Stimulated activated naive CD8-positive, alpha-beta T cell treated with anti-CD3 and anti-CD28 coated beads, Interleukin-15, Interleukin-2, amounts not matched to agents 100 ng/mL and 50 ng/mL, for 24 hours (primary cell): ENCODE data around the gene CCDC47.

ENCODE experiments used
- H3K27ac Mint-ChIP-seq: one replicate; pipeline ENCODE4 v1.8.0; 2021; ENCODE audit warnings: mild to moderate bottlenecking, mixed read lengths
- H3K27me3 Mint-ChIP-seq: one replicate; pipeline ENCODE4 v1.8.0; 2021; ENCODE audit warnings: mixed read lengths
- H3K36me3 Mint-ChIP-seq: one replicate; pipeline ENCODE4 v1.8.0; 2021; ENCODE audit warnings: low read depth, mixed read lengths
- H3K4me1 Mint-ChIP-seq: one replicate; pipeline ENCODE4 v1.8.0; 2021; ENCODE audit warnings: low read depth, mixed read lengths
- H3K4me3 Mint-ChIP-seq: one replicate; pipeline ENCODE4 v1.8.0; 2021; ENCODE audit warnings: mild to moderate bottlenecking, mixed read lengths
- H3K9me3 Mint-ChIP-seq: one replicate; pipeline ENCODE4 v1.8.0; 2021; ENCODE audit warnings: mixed read lengths

The CCDC47 gene, protein sequence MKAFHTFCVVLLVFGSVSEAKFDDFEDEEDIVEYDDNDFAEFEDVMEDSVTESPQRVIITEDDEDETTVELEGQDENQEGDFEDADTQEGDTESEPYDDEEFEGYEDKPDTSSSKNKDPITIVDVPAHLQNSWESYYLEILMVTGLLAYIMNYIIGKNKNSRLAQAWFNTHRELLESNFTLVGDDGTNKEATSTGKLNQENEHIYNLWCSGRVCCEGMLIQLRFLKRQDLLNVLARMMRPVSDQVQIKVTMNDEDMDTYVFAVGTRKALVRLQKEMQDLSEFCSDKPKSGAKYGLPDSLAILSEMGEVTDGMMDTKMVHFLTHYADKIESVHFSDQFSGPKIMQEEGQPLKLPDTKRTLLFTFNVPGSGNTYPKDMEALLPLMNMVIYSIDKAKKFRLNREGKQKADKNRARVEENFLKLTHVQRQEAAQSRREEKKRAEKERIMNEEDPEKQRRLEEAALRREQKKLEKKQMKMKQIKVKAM

DNA sequence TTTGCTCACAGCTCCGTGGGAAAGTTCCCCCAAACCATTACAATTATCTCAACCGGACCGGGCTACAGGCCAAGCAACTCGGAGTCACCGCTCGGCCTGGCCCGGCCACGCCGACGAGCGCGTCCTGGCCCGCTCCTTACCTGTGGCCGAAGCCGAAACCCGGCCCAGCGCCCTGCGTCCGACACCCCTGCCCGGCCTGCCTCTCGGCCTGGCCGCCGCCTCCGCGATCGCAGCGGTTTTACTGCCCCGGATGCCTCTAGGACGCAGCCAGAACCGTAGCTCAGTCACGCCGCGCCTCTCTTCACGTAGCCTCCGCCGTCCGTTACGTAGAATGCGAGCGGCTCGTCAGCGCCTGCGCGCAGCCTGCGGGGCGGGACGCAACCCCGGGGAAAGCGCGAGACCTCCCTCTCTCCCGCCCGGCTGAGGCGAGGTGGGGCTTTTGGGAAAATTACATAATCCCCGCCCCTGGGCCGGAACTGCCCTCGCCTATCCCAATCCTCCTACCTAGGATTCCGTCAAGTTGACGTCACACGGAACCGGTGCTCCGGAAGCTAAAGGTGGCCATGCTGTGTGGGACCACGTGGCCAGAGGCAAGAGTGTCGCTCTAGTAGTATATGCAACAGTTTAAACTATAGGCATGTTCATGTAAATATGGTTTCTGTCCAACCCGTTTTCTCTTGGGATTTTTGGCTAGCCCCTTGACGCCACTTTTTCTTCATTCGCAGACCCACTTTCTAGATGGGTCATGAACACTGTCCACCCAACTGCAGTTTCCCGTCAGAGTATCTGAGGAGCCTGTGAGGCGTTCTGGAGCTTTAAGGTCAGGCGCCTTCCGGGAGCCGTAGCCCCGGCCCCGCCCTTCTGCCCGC, at the start of gene CCDC47:
TSS of gene CCDC47 (minus strand) at position 326 of the 869 bp plus-strand sequence. CDS start 7,422 bp downstream, outside the sequence.
- Mint-ChIP-seq H3K4me1 (peaks cover 73% of the 10 kb centered on the region), H3K36me3 (peaks cover 58% of the 10 kb centered on the region), H3K27me3 (no peaks in the 10 kb centered on the region), H3K9me3 (no peaks in the 10 kb centered on the region), H3K27ac (peak within 1 kb of the TSS; percentile 100), H3K4me3 (peak within 1 kb of the TSS; percentile 99)

DNA sequence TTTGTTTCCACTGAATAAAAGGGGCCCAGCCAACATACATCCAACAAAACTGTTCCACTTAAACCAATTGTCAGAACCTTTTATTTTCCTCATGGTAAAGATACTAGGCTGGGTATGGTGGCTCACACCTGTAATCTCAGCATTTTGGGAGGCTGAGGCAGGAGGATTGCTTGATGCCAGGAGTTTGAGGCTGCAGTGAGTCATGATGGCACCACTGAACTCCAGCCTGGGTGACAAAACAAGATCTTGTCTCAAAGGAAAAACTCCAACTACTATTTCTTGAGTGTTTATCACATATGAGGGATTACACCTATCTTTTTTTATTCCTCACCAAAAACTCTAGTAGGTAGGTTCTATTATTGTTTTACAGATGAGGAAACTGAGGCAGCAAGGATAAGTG, 49.1 kb upstream of the CCDC47 start:
- Mint-ChIP-seq H3K4me3 (no peak overlapping the region), H3K27me3 (no peaks in the 10 kb centered on the region), H3K27ac (peak overlapping the region; percentile 27), H3K4me1 (peaks cover 62% of the 10 kb centered on the region), H3K36me3 (peaks cover 90% of the 10 kb centered on the region), H3K9me3 (no peaks in the 10 kb centered on the region)

DNA sequence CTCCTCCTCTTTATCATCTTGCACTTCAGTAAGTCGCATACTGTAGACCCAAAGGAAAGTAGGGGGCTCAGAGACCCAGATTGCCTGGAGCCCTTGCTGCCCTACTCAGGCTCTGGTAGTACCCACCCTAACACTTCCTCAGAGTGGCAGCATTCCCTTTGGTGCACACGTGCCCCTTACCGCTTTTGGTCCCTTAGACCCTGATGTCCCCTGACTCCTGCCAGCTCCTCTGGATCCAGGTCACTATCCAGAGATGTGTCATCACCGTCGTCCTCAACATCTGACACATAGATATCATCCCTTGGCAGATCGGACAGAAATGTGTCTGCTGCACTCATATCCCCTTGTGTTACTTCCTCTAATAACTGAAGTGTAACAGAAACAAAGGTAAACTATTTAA, 48.4 kb upstream of the CCDC47 start:
- Mint-ChIP-seq H3K27me3 (no peaks in the 10 kb centered on the region), H3K4me1 (peaks cover 58% of the 10 kb centered on the region), H3K36me3 (peaks cover 95% of the 10 kb centered on the region), H3K9me3 (no peaks in the 10 kb centered on the region), H3K4me3 (no peak overlapping the region), H3K27ac (peak overlapping the region; percentile 37)

DNA sequence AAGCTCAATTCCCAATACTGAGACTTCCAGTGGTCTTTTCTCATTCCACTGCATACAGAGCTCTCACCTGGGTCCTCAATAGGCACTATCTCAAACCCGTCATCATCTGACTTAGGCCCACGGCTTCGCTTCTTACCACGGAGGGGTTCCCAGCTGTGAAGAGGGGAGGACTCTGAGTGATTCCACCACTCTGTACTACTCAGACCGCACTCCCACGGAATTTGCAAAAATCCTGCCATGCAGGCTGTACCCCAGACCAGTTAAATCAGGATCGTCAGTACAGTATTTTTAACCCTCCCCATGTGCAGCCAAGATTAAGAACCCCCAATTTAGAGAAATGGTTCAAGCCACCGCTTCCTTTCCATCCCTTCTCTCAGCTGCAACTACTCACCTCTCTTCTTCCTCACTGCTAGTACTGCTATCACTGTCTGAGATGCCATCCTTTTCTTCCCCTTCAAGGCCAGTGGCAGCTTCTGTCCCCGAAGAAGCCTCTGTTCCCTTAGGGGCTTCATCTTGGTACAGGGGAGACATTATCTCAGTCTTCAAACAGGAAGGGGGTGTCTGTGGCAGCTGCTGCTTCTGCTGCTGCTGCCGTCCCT, 47.7 kb upstream of the CCDC47 start:
- peaks cover 95% of the 10 kb centered on the region for H3K36me3 Mint-ChIP-seq
- peaks cover 52% of the 10 kb centered on the region for H3K4me1 Mint-ChIP-seq
- H3K4me3 Mint-ChIP-seq, result no peak overlapping the region
- H3K27ac Mint-ChIP-seq, result peak overlapping the region; percentile 37
- no peaks in the 10 kb centered on the region for H3K27me3 Mint-ChIP-seq
- no peaks in the 10 kb centered on the region for H3K9me3 Mint-ChIP-seq

DNA sequence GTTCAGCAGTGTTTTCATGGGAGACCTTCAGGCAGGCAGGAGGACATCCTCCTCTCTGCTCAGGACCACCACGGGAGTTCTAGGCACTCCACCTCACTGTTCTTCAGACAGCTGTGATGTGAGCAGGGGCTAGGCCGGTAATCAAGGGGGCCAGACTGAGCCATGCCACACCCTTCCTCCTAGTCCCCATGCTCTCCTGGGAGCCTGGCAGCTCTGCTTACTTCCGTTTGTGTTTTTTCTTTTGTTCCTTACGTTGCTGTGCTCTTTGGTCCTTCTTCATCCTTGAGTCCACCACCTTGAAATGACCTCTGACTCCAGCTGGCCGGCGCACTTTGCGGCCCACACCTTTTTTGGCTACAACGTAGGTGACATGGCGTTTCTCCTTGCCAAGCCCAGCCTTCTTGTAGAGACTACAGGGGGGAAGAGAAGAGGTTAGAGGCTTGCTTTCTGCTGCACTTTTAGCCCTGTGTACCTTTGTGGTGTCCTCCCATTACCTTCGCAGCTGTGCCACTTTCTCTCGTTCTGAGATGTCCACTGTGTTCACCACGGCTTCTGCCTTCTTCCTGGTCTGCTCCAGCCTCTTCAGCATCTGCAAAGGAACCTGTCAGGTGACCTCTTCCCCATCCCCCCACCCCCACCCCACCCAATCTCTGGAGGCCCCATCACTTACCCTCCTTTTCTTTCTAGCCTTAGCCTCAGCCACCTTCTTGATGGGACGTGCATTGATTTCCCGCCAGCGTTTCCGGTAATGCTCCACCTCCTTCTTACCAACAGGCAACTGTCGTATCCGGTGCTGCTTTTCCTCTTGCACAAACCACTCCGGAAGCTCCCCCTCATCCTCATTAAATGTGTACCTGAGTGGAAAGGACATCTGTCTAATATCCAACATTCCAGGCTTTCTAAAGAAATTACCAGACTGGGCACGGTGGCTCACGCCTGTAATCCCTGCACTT, 46.5 kb upstream of the CCDC47 start:
- H3K36me3 Mint-ChIP-seq, result peaks cover 96% of the 10 kb centered on the region
- H3K27me3 Mint-ChIP-seq, result no peaks in the 10 kb centered on the region
- H3K4me3 Mint-ChIP-seq, result no peak overlapping the region

DNA sequence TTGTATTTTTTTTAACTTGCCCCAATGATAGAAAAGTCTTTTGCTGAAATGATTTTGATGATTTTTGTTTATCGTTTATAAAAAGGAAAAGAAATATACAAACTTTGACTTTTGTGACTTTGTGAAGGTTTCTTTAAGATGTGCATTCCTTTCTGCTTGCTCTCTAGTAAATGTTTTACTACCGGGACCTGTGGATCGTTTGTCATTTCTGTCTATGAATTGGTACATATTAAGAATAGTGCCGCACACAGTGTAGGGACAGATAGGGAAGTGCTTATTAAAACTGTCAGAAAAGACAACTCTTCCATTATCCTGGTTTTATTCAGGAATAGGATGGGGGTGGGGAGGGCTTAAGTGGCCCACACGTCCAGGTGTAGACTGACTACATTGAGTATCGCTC, 45.7 kb upstream of the CCDC47 start:
- peaks cover 36% of the 10 kb centered on the region for H3K4me1 Mint-ChIP-seq
- H3K9me3 Mint-ChIP-seq, result no peaks in the 10 kb centered on the region
- peak overlapping the region; percentile 63 for H3K27ac Mint-ChIP-seq

More for the DNA sequence above, 46.5 kb upstream of the CCDC47 start:
- Mint-ChIP-seq H3K9me3 (no peaks in the 10 kb centered on the region), H3K27ac (no peak overlapping the region), H3K4me1 (peaks cover 42% of the 10 kb centered on the region)

DNA sequence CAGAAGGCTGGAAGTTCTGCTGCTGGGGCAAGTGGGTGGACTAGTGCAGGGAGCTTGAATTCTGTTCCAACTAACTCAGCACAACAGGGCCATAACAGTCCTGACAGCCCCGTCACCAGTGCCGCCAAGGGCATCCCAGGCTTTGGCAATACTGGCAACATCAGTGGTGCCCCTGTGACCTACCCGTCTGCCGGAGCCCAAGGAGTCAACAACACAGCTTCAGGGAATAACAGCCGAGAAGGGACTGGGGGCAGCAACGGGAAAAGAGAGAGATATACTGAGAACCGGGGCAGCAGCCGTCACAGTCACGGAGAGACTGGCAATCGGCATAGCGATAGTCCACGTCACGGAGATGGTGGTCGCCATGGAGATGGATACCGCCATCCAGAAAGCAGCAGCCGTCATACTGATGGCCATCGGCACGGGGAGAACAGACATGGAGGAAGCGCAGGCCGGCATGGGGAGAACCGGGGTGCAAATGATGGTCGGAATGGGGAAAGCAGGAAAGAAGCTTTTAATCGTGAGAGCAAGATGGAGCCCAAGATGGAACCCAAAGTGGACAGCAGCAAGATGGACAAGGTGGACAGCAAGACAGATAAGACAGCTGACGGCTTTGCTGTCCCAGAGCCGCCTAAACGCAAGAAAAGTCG, 44.5 kb upstream of the CCDC47 start:
- H3K36me3 Mint-ChIP-seq, result peaks cover 99% of the 10 kb centered on the region
- H3K4me3 Mint-ChIP-seq, result no peak overlapping the region
- peak overlapping the region; percentile 42 for H3K27ac Mint-ChIP-seq

More for the DNA sequence above, 45.7 kb upstream of the CCDC47 start:
- no peaks in the 10 kb centered on the region for H3K27me3 Mint-ChIP-seq
- no peak overlapping the region for H3K4me3 Mint-ChIP-seq
- peaks cover 97% of the 10 kb centered on the region for H3K36me3 Mint-ChIP-seq

DNA sequence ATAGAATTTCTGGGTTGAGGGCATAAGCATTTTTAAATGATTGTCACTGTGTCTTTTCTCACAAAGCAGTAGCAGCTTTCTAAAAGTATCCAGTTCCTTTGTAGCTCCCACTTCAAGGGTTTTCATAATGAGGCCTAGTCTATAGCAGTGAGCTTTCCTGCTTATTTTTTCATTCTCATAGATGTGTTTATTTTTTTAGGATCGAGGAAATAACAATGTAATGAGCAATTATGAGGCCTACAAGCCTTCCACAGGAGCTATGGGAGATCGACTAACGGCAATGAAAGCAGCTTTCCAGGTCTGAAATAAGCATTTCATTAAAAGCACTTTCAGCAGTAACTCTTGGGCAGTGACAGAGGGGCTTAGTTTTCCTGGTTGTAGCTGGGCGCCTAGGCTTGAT, 43.3 kb upstream of the CCDC47 start:
- no peak overlapping the region for H3K4me3 Mint-ChIP-seq
- H3K36me3 Mint-ChIP-seq, result peaks cover 98% of the 10 kb centered on the region
- no peaks in the 10 kb centered on the region for H3K9me3 Mint-ChIP-seq
- H3K27me3 Mint-ChIP-seq, result no peaks in the 10 kb centered on the region
- H3K27ac Mint-ChIP-seq, result no peak overlapping the region
- peaks cover 11% of the 10 kb centered on the region for H3K4me1 Mint-ChIP-seq

More for the DNA sequence above, 44.5 kb upstream of the CCDC47 start:
- Mint-ChIP-seq H3K27me3 (no peaks in the 10 kb centered on the region), H3K9me3 (no peaks in the 10 kb centered on the region), H3K4me1 (peaks cover 23% of the 10 kb centered on the region)

DNA sequence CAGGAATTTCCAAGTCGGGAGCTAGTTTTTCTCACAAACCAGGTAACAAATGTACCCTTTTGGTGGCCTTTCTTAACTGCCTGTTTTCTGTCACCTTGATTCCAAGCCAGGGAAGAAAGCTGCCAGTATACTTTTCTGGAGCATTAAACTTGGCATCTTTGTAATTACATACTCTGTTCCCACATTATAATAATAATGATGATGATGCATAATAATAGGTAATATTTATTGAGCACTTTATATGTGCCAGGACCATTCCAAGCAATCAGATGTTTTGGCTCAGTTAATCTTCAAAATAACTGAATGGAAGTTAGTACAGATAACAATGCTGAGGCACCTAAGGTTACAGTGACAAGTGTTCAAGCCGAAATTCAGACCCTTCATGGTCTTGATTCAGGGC, 42.7 kb upstream of the CCDC47 start:
- peaks cover 9% of the 10 kb centered on the region for H3K4me1 Mint-ChIP-seq
- no peaks in the 10 kb centered on the region for H3K9me3 Mint-ChIP-seq
- peaks cover 98% of the 10 kb centered on the region for H3K36me3 Mint-ChIP-seq
- H3K4me3 Mint-ChIP-seq, result no peak overlapping the region
- H3K27ac Mint-ChIP-seq, result peak overlapping the region; percentile 63
- no peaks in the 10 kb centered on the region for H3K27me3 Mint-ChIP-seq

DNA sequence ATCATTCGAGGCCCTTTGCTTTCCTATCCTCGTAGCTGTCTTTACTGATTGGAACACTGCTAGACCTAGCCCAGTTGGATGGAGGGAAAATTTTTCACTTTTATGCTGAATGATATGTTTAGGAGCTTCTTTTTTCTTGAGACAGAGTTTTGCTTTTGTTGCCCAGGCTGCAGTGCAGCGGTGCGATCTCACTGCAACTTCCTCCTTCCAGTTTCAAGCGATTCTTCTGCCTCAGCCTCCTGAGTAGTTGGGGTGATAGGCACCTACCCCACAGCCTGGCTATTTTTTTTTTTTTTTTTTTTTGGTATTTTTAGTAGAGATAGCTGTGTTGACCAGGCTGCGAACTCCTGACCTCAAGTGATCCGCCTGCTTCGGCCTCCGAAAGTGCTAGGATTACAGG, 36.6 kb upstream of the CCDC47 start:
- H3K27me3 Mint-ChIP-seq, result no peaks in the 10 kb centered on the region
- no peak overlapping the region for H3K27ac Mint-ChIP-seq
- peaks cover 91% of the 10 kb centered on the region for H3K36me3 Mint-ChIP-seq
- no peak overlapping the region for H3K4me3 Mint-ChIP-seq
- no peaks in the 10 kb centered on the region for H3K9me3 Mint-ChIP-seq
- peaks cover 24% of the 10 kb centered on the region for H3K4me1 Mint-ChIP-seq

DNA sequence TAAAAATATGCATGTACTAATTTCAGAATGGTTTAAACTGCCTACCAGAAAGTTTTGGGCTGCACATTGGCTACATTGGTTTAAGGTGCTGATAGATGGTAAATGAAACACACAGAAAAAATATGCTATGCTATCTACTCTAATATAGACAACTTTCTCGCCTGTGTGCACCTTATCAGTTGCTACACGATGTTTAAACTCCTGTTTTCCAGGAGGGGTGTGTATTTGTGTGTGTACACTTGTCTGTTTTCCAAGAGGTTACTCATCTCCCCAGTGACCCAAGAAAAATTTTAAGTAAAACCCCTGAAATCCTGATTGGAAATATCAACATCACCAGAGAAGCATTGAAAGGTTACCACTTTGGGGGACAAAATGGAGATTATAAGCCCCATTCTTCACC, 32.2 kb upstream of the CCDC47 start:
- Mint-ChIP-seq H3K4me1 (peaks cover 24% of the 10 kb centered on the region), H3K36me3 (peaks cover 76% of the 10 kb centered on the region), H3K27me3 (no peaks in the 10 kb centered on the region), H3K27ac (no peak overlapping the region), H3K4me3 (no peak overlapping the region), H3K9me3 (no peaks in the 10 kb centered on the region)

DNA sequence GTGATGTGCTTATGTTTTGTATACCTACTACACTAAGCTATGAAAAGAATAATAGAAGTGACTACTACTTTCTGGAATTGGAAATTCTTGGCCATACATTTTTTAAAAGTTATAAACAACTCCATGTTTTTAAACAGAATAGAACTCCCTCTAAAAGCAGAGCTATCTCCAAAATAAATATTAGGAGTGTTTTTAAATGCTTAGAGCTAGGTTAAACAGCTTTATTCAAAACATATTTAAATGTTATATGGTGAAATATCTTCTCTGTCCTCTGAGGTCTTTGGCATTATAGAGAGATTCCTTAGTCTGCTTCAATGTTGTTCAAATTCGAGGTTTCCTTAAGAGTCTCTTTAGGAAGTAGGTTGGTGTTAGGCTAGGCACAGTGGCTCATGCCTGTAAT, 30.9 kb upstream of the CCDC47 start:
- peaks cover 17% of the 10 kb centered on the region for H3K4me1 Mint-ChIP-seq
- H3K4me3 Mint-ChIP-seq, result no peak overlapping the region
- H3K36me3 Mint-ChIP-seq, result peaks cover 76% of the 10 kb centered on the region
- no peaks in the 10 kb centered on the region for H3K9me3 Mint-ChIP-seq
- H3K27ac Mint-ChIP-seq, result no peak overlapping the region
- no peaks in the 10 kb centered on the region for H3K27me3 Mint-ChIP-seq

DNA sequence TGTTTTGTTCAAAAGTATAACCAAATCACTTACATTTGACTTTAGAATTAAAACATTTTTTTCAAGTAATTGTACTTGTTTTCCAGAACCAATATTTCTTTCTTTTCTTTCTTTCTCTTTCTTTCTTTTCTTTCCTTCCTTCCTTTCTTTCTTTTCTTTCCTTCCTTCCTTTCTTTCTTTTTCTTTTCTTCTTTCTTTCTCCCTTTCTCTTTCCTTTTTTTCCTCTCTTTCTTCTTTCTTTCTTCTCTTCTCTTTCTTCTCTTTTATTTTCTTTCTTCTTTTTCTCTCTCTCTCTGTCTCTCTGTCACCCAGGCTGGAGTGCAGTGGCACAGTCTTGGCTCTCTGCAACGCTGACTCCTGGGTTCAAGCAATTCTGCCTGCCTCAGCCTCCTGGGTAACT, 27.4 kb upstream of the CCDC47 start:
- no peak overlapping the region for H3K27ac Mint-ChIP-seq
- H3K27me3 Mint-ChIP-seq, result no peaks in the 10 kb centered on the region
- H3K9me3 Mint-ChIP-seq, result no peaks in the 10 kb centered on the region
- H3K36me3 Mint-ChIP-seq, result peaks cover 70% of the 10 kb centered on the region
- no peaks in the 10 kb centered on the region for H3K4me1 Mint-ChIP-seq
- no peak overlapping the region for H3K4me3 Mint-ChIP-seq
